Uterus (tissue), 4 donors: Measurements from ENCODE around the gene ENPP3. TPM values are rescaled to one million over a fixed set of nuclear protein-coding genes. Genes with fewer than 3 reads are reported as not detected.

ENCODE experiments used
- DNase-seq, 2 donors: peaks; one replicate each; pipeline ENCODE4 v3.0.0-alpha.2; 2019 to 2020
- H3K27ac ChIP-seq, 2 donors: fragments of 200-600 bp; sonication (generic); 1 replicate in 1 of 2; 2 replicates in 1 of 2; pipeline ENCODE4 v1.5.1; 2016 to 2018
- H3K27me3 ChIP-seq, 2 donors: fragments of 200-600 bp; sonication (generic); one replicate each; pipeline ENCODE4 v1.5.1; 2018 to 2019; ENCODE audit warnings: control low read depth in 1 of 2
- H3K36me3 ChIP-seq, 2 donors: fragments of 200-600 bp; sonication (generic); one replicate each; pipeline ENCODE4 v1.5.1; 2019; ENCODE audit warnings: control low read depth in 1 of 2
- H3K4me1 ChIP-seq, 2 donors: fragments of 200-600 bp; sonication (generic); one replicate each; pipeline ENCODE4 v1.5.1; 2018 to 2019; ENCODE audit warnings: control low read depth in 1 of 2
- H3K4me3 ChIP-seq, 2 donors: fragments of 200-600 bp; sonication (generic); 1 replicate in 1 of 2; 2 replicates in 1 of 2; pipeline ENCODE4 v1.5.1; 2018 to 2019; ENCODE audit warnings: mild to moderate bottlenecking in 1 of 2
- H3K9me3 ChIP-seq, 2 donors: fragments of 200-600 bp; sonication (generic); one replicate each; pipeline ENCODE4 v1.5.1; 2019; ENCODE audit warnings: control low read depth in 1 of 2
- CTCF ChIP-seq, 4 experiments: fragments of 200-600 bp in 2 of 4; fragments of 450-650 bp in 2 of 4; sonication (generic) in 2 of 4; IDR thresholded peaks; one replicate each; pipeline ENCODE4 v1.5.1; 2016 to 2019; ENCODE audit warnings: antibody characterized with exemption in 4 of 4, mild to moderate bottlenecking in 2 of 4, moderate library complexity in 1 of 4
- POLR2A ChIP-seq, 2 donors: fragments of 450-650 bp; IDR thresholded peaks; one replicate each; pipeline ENCODE4 v1.6.1; 2016; ENCODE audit warnings: antibody characterized with exemption in 2 of 2, mild to moderate bottlenecking in 1 of 2, moderate library complexity in 1 of 2
- intact Hi-C: fragments of 100-400 bp; cut with DNase I; formaldehyde crosslinking; loops from one replicate; pipeline ENCODE4 v1.15.1; 2023; ENCODE audit warnings: low total_unique reads
- total RNA-seq, 4 donors: library from RNA; depleted of rRNA in 3 of 4; stranded (reverse); fragments of >200 nt in 3 of 4; gene quantifications; one replicate each; pipeline versions ENCODE4 v1.1.0 to v1.2.4, GENCODE V29; 2014 to 2023
- donor health status: DM: yes; HTN: yes; CAD: no.

The ENPP3 gene
- total RNA-seq, 4 donors from 2014 or later, result 0.40 to 7.2 (median 4.2) TPM

GRCh38 chr6:131660195-131660594 is 23.1 kb downstream of the ENPP3 start:
- Histone ChIP-seq H3K27me3 (no peaks in the 10 kb centered on the region), H3K4me1 (no peaks in the 10 kb centered on the region), H3K4me3 (no peak overlapping the region), H3K27ac (no peak overlapping the region), H3K36me3 (no peaks in the 10 kb centered on the region), H3K9me3 (no peaks in the 10 kb centered on the region)
- intact Hi-C loops, result no loop called here
- DNase-seq, result no peak
- no peak for TF ChIP-seq CTCF (IDR thresholded peaks at IDR 0.05)
- no peak for TF ChIP-seq POLR2A (IDR thresholded peaks at IDR 0.05)

- Histone ChIP-seq H3K27me3 (no peaks in the 10 kb centered on the region), H3K4me3 (no peak overlapping the region), H3K4me1 (no peaks in the 10 kb centered on the region), H3K27ac (no peak overlapping the region), H3K9me3 (no peaks in the 10 kb centered on the region), H3K36me3 (no peaks in the 10 kb centered on the region)
- intact Hi-C loops, result no loop called here
- no peak for TF ChIP-seq POLR2A (IDR thresholded peaks at IDR 0.05)
- no peak for TF ChIP-seq CTCF (IDR thresholded peaks at IDR 0.05)
- DNase-seq, result no peak
Observed at GRCh38 chr6:131663578-131664165, 26.6 kb downstream of the ENPP3 start.

GRCh38 chr6:131669891-131670290 is 32.8 kb downstream of the ENPP3 start:
- intact Hi-C loops, result no loop called here
- Histone ChIP-seq H3K36me3 (no peaks in the 10 kb centered on the region), H3K9me3 (no peaks in the 10 kb centered on the region), H3K4me1 (no peaks in the 10 kb centered on the region), H3K27ac (peak overlapping the region in 1 of 2 donors; percentile 22), H3K27me3 (no peaks in the 10 kb centered on the region), H3K4me3 (no peak overlapping the region)
- TF ChIP-seq CTCF (IDR thresholded peaks at IDR 0.05) (no peak), POLR2A (IDR thresholded peaks at IDR 0.05) (no peak)
- DNase-seq, result no peak

- intact Hi-C loops, result no loop called here
- Histone ChIP-seq H3K9me3 (no peaks in the 10 kb centered on the region), H3K36me3 (no peaks in the 10 kb centered on the region), H3K4me1 (no peaks in the 10 kb centered on the region), H3K4me3 (no peak overlapping the region), H3K27me3 (no peaks in the 10 kb centered on the region), H3K27ac (no peak overlapping the region)
- no peak for DNase-seq
- no peak for TF ChIP-seq CTCF (IDR thresholded peaks at IDR 0.05)
- no peak for TF ChIP-seq POLR2A (IDR thresholded peaks at IDR 0.05)
Observed at GRCh38 chr6:131673184-131673583, 36.1 kb downstream of the ENPP3 start.

- Histone ChIP-seq H3K4me1 (no peaks in the 10 kb centered on the region), H3K9me3 (no peaks in the 10 kb centered on the region), H3K4me3 (no peak overlapping the region), H3K27me3 (no peaks in the 10 kb centered on the region), H3K36me3 (no peaks in the 10 kb centered on the region), H3K27ac (no peak overlapping the region)
- no peak for DNase-seq
- intact Hi-C loops, result no loop called here
- TF ChIP-seq POLR2A (IDR thresholded peaks at IDR 0.05) (no peak), CTCF (IDR thresholded peaks at IDR 0.05) (no peak)
Observed at GRCh38 chr6:131678442-131678841, 41.3 kb downstream of the ENPP3 start.
